ENCODE measurements around the gene FABP6.
"Not testable (repeated sequence)": the region's sequence is repeated elsewhere in the genome, so short reads cannot be mapped to it uniquely, and the experiment has no call there.

The FABP6 gene

DNA sequence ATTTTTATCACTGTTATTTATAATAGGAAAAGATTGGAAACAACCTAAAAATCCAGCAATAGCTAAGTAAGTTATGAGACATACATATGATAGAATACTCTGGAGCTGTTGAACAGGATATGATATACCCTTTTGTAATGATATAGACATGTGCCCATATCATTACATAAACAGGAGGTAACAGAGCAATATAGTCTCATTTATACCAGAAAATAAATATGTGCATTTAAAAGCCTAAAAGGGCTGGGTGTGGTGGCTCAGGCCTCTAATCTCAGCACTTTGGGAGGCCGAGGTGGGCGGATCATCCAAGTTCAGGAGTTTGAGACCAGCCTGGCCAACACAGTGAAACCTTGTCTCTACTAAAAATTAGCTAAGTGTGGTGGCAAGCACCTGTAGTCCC lies 2.3 kb upstream of the FABP6 start:
- DNase-seq, result no peak

GRCh38 chr5:160230686-160231527 lies 1.6 kb downstream of the FABP6 start:
- no peak for DNase-seq

- DNase-seq, result no peak
Observed at GRCh38 chr5:160231783-160232342, 2.6 kb downstream of the FABP6 start.

DNA sequence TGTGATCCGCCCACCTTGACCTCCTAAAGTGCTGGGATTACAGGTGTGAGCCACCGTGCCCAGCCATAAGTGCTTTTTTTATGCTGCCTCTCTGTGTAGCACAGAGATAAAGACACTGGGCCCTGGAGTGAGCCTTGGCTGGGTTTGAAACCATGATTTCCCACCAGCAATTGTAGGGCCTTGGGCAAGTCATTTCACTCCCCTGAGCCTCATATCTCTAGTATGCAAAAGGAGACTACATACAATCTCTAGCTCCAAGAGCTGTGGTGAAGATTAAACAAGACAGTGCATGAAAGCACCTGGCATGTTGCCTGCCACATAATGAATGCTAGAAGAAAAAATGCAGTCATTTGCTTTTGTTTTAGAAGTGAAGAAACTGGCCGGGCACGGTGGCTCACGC lies 3.9 kb downstream of the FABP6 start:
- DNase-seq, result no peak

- DNase-seq, result no peak
Observed at GRCh38 chr5:160235731-160236130, 6.4 kb downstream of the FABP6 start.

- DNase-seq, result no peak
Observed at GRCh38 chr5:160237571-160238093, 8.3 kb downstream of the FABP6 start.

GRCh38 chr5:160240350-160240749 lies 11.0 kb downstream of the FABP6 start:
- DNase-seq, result no peak

DNA sequence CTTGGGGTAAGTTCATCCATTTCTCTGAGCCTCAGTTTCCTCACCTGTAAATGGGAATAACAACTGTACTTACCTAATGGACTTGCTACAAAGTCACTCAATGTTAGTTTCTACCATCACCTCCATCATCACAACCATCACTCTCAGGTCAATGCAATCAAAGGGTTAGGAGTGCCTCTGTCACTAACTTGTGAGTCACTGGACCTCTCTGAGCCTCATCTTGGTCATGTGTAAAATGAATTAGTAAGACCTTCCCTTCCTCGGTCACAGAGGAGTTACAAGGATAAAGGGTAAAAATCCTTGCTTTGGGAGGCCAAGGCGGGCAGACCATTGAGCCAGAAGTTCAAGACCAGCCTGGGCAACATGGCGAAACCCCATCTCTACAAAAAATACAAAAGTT lies 12.8 kb downstream of the FABP6 start:
- DNase-seq, result no peak

DNA sequence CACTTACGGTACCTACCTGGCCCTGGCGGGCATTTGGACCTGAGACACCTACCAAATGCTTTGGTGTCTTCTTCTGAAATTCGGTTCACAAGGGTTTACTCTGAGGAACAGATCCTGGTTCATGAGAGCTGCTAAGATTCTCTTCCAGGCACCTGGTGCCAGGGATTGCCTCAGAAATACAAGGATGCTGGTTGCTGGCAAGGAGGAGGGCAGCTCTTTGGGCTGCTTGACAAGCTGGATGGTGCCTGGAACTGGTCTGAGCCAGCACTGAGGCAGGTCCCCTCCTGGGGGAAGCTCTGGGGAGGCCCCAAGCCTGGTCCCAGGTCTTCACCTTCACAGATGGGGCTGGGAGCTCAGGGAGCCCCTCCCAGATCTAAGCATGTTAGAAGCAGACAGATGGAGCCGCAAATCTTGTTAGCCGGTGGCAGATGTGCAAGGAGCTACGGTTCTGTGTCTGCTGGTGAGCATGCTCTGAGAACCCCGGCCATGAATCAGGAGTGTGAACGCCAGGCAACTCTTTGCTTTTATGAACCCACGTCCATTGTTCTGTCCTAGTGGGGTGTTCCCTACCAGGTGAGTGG lies 16.3 kb downstream of the FABP6 start:
- DNase-seq, result no peak

DNA sequence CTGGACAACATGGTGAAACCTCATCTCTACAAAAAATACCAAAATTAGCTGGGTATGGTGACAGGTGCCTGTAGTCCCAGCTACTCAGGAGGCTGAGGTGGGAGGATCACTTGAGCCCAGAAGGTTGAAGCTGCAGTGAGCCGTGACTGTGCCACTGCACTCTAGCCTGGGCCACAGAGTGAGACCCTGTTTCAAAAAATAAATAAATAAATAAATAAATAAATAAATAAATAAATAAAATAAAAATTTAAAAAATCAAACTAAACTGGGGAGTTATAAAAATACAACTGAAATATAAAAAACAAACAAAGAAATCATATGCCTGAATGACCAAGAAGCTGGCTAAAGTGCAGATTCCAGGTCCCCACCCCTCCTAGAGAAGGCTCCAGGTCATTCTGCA lies 20.3 kb downstream of the FABP6 start:
- DNase-seq, result not testable (repeated sequence)

GRCh38 chr5:160250226-160250625 lies 20.9 kb downstream of the FABP6 start:
- DNase-seq, result no peak

DNA sequence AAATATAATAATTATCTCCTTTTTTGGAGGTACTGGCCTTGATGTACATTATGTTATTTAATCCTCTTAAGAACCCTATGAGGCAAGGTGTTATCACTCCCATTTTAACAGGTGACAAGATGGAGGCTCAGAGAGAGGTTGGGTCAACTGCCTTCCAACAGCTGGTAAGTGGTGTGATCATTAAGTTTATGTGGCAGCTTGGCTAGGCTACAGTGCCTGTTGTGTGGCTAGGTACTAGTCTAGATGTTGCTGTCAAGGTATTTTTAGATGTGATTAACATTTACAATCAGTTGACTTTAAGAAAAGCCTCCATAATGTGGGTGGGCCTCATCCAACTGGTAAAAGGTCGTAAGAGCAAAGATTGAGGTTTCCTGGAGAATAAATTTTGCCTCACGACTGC lies 21.5 kb downstream of the FABP6 start:
- DNase-seq, result no peak

DNA sequence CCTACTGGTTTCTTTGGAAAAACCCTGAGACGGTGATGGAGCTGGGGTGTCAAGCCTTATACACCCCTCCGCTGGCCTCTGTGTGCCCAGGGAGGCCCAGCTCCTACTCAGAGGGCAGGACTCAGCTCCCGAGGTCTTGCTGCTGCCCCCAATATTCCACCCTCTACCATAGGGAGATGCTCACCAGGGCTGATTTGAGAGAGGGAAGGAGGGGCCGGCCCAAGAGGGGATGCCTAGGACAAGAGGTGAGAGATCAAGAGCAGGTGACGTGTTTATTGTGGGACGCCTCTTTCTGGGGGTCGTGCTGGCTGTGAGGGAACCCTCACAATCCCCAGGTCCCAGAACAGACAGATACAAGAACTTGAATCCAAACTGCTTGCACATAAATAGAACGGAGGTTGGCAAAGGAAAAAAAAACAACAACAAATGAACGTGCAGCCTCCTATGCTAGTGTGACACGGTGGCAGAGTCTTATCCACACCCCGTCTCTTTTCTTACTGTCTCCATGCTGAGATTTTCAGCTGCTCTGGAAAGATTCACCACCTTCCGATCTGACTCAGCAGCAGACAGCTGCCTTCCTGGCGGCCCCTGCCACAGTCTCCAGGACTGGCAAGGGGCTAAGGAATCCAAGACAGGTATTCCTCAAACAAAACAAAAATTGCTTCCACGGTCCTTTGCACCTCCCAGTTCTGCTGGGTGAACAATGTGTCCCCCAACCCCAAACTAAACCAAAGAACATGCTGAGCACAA lies 22.3 kb downstream of the FABP6 start:
- DNase-seq, result no peak

- no peak for DNase-seq
Observed at GRCh38 chr5:160252916-160253315, 23.6 kb downstream of the FABP6 start.

DNA sequence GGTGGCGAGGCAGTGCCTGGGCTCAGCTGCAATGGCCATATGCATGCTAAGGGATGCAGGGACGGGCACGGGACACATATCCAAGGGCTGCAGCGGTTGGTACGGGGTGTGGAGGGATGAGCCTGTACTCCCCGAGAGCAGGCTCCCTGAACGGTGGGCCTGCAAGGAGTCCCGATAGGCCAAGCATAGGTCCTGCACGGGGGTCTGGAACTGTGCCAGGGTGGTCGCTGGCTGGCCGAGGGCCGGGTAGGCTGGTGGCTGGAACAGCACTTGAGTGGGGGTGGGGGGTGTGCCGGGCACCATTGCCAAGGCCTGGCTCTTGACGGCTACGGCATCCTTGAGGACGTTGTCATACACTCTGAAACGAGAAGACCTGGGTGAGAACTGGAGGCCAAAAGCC lies 24.1 kb downstream of the FABP6 start:
- no peak for DNase-seq

- DNase-seq, result no peak
Observed at GRCh38 chr5:160254706-160255105, 25.4 kb downstream of the FABP6 start.

- DNase-seq, result no peak
Observed at GRCh38 chr5:160259341-160259740, 30.0 kb downstream of the FABP6 start.

- no peak for DNase-seq
Observed at GRCh38 chr5:160260006-160260775, 30.9 kb downstream of the FABP6 start.

DNA sequence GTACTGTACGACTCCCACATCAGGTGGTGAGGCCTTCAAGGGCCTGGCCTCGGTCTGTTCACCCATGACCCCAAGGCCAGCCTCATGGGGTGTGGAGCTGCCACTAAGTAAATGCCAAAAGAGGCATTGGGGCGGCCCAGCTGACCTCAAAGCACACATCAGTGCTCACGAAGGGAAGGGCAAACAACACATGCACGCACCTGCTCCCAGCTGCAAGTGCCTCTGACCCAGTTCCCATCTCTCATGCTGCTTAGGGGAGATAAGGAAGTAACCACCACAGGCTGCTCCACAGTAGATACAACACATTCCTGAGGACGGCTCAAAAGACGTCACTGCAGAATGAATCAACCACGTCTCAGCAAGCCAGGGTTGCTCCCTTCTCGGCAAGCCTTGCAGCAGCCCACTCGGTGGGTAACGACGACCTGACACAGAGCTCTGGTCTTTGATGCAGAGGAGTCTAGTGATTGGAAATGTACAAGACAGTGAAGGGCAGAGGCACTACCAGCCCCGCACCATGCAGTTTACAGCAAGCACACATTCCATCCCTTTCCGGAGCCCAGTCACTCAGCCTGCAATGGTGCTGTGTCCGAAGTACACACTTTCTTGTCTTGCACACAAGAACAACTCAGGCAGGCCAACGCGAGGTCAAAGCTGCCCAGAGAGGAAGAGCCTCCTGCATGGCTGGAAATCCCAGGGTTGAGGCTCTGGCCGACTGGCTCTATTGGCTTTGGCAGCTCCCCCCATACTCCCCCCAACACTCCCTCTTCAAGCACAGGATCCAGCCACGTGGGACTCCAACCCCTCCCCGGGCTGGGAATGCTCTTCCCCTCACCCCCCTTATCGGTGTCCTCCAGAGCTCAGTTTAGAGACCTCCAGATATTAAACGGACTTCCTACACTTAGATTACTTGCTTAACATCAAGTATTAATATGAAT lies 31.8 kb downstream of the FABP6 start:
- no peak for DNase-seq

- no peak for DNase-seq
Observed at GRCh38 chr5:160262151-160263074, 33.1 kb downstream of the FABP6 start.

Data from activated CD4-positive, alpha-beta T cell treated with anti-CD3 and anti-CD28 coated beads, Interleukin-2, amount 50 U/mL, for 4 hours (primary cell).